HS-27A (cell line): Measurements from ENCODE around the gene NR2C2.

ENCODE experiments used
- DNase-seq: peaks from one replicate; pipeline ENCODE4 v3.0.0-alpha.2; 2012; ENCODE audit warnings: low read depth, missing footprints

Gene NR2C2

DNA sequence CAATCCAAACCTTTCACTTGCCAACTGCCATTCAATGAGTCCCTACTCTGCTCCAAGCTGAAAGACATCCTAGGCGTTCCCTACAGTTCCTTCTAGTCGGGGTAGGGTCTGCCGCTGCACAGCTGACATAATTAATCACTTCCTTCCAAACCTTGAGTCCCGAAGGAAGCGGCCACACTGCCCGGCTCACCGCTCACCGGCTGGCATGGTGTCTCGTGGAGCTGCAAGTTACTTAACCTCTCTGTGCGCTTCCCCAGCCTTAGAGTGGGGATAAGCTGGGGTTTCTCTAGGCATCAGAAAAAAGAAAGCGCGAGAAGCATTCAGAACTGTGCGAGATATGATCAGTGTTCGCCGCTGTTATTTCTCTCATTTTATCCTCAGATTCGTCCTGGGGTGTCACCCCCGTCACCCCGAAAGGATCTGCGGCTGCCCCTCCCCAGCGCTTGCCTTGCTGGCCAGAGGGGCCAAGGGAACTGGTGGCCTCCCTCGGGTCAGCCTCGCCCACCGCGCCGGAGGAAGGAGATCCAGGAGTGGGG is 117.0 kb downstream of the NR2C2 start:
- DNase-seq, result no peak

DNA sequence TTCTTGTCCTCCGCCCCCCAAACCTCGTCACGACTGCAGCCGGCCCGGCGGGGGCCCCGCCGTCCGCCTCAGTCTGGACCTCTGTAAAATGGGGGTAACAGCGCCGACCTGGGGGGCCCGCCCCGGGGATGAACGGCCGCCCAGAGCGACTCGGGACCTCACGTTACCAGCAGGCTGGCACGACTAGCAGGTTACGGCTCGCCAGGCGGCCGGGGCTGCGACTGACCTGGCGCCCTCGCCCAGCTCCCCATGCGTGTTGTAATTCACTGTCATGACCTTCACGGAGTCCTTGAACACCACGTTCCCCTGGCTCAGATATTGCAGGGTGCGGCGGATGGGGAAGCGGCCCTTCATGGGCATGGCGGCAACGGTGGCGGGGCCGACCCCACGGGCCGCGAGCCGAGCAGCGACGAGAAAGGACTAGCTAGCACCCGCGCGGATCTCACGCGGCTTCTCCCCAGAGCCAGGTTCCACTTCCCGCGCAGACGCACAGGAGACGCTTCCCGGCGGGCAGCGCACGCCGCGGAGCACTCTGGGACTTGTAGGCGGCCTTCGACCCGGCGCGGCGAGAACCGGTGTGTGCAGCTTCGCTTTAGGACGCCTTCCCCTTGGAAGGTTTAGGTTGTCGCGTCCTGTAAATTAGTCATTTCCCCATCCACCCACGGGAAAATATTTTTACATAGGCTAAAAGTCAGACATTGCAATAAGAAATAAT is 117.6 kb downstream of the NR2C2 start, which contains the start of gene MRPS25:
MRPS25 (minus strand) TSS at position 481 of the 715 bp plus-strand sequence; CDS start at position 360, 121 bp downstream.
- DNase-seq, result peak; percentile 69

DNA sequence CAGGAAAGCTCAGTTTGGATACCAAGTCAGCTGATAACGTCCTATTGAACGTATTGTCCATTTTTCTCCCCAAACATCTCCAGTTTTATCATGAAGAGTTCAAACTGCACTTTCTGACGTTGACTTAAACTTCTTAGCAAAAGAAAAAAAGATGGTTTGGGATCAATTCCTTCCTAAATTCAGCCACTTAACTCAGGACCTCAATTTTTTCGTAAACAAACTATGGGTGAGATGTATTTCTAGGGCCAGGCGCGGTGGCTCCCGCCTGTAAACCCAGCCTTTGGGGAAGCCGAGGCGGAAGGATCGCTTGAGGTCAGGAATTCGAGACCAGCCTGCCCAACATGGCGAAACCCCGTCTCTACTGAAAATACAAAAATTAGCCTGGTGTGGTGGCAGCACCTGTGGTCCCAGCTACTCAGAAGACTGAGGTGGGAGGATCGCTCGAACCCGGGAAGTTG is 118.2 kb downstream of the NR2C2 start:
- no peak for DNase-seq

DNA sequence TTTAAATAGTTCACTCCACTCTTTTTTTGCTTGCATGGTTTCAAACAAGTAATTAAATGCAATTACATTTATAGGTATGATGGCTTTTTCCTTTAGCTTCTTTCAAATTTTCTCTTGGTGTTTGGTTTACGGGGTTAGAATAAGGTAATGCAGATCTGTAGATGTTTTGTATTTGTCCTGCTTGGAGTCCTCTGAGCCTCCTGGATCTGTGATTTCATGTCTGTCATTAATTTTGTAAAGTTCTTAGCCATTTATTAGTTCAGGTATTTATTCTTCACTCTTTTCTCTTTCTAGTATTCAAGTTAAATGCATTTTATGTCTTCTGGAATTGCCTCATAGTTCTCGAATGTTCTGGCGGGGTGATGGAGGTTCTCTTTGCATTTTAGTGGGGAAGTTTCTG is 119.1 kb downstream of the NR2C2 start:
- DNase-seq, result no peak

DNA sequence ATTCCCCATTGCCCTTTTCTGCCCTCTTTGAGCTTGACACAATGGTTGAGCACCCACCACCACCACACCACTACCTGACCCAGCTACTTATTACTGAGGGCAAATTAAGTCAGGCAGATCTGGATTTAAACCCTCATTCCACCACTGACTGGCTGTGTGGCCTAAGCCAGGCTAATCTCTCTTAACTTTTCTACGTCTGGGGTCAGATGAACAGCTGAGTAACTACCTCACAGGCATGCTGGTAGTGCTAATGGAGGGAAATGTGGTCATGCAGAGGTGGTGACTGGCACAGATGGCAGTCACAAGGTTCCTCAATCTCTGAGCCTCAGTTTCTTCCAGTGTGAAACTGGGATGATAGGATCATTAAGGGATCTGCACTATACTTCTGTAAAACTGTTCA is 122.1 kb downstream of the NR2C2 start:
- DNase-seq, result no peak

DNA sequence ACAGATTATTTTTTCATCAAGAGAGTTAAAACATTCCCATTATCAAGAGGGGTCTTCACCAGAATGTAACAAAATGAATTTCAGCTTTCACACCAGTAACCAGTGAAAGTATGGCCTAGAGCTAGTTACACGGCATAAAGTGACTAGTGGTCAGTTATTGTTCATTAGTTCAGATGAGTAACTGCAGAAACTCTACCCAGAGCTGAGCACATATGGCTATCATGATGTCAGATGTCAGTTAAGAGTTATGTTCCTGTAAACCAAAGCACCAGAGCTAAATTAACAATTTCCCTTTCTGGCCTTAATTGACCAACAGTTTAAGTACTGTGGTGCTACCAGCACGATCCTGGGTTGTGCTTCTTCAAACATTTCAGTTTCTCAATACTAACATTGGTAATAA is 124.3 kb downstream of the NR2C2 start:
- DNase-seq, result no peak

DNA sequence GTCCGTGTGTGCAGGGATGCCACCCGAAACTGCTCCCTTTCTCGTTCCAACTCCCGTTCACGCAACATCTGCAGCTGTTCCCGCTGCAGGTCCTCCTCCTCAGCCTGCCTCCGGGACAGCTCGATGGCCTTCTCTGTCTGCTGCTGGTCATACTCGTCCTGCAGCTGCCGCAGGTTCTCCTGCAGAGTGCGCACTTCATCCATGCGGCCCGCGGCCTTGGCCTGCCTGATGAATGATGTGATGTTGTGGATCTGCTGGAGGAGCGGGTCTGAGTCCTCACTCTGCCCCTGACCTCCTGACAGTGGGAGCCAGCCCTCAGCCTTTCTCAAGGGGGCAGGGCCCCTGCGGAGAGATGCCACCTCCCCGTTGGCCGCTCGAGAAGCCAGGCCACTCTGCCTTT is 127.1 kb downstream of the NR2C2 start:
- no peak for DNase-seq

DNA sequence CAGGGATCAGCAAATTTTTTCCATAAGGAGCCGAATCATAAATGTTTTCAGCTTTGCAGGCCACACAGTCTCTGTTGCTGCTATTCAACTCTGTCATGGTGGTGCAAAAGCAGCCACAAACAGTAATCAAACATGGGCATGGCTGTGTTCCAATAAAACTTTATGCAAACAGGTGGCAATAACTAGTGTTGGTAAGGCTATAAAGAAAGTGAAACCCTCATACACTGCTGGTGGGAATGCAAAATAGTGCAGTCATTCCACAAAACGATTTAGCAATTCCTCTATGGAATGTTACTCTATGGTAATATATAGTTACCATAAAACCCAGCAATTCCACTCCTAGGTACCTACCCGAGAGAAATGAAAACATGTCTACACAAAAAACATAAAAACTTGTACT is 131.7 kb downstream of the NR2C2 start:
- no peak for DNase-seq

DNA sequence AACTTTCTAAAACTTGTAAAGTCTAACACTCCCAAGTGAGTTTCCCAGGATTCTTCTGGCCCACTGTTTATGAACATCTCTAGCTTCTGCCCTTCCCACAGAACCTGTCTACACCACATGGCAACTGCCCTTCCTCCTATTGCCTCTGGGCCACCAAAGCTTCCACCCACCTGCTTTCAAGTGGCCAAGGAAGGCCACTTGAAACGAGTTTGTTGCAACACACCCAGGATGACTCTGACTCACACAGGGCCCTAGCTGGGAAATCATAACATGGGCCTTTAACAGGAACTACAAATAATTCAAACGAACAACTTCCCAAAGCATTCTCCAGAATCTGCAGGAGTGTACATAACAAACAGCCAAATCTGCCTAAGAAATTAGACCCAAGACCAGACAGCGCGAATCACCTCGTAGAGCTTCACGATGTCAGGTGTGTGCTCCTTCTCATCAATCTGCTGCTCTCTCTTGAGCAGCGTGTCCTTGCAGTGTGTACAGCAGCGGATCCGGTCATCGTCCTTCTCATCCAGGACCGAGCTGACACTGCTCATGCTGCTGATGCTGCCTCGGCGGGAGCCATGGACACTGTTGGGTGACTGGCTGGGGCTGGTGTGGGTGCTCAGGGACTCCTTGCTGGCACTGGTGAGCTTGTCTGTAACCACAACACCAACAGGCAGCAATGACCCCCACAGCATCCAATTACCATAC is 134.7 kb downstream of the NR2C2 start:
- no peak for DNase-seq

DNA sequence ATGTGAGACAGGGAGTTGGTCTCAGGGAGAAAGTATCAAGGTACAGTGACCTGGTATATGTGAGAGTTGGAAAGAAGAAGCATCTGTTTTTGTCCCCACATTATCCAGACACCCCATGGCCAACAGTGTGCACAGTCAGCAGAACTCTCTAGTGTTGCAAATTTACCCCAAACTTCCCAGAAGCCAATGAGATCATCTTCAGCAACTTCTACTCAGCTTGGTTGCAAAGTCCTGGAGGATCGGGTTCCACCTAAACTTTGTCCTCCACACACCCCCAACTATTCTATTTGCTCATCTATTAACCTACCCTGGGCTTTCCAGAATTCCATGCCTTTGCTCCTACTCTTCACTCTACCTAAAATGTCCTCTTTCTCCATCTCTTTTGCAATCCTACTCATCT is 135.9 kb downstream of the NR2C2 start:
- no peak for DNase-seq

DNA sequence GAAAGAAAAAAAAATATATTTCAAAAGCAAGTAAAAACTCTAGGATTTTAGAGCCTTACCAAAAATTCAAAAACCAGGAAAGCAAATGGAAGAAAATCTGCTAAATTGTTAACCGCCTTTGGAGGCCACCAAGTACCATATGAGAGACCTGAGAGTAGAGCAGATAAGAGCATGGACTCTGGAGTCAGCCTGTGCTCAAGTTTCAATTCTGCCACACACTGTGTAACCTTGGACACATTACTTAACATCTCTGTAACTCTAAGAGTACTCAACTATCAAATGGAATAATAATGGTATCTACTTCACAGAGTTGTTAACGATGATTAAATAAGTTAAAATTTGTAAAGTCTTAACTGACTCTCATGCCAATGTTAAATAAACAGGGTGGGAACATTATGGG is 138.9 kb downstream of the NR2C2 start:
- no peak for DNase-seq

DNA sequence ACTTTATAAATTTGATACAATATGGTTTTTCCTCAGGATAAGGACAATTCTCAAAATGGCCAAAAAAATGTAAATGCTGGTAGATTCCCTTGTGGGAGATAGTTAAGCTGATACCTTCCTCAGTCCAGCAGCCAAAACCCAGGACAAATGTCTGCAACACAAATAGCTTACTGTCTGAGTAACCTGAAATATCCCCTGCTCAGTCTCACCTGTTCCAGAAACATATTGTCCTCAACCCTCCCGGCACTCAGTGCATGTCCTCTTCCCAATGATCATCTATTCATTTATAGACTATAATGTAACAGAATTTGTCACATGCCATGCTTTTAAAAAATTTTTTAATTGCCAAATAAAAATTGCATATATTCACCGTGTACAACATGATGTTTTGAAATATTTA is 139.3 kb downstream of the NR2C2 start:
- DNase-seq, result no peak

DNA sequence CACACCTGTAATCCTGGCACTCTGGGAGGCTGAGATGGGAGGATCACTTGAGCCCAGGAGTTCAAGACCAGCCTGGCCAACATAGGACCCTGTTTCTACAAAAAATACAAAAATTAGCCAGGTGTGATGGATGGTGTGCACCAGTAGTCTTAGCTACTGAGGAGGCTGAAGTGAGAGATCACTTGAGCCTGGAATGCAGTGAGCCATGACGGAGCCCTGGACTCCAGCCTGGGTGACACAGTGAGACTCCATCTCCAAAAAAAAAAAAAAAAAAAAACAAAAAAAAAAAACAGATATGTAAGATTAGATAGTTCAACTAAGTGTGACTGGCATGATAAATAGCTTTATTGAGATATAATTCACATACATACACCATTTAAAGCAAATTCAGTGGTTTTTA is 141.8 kb downstream of the NR2C2 start:
- no peak for DNase-seq

DNA sequence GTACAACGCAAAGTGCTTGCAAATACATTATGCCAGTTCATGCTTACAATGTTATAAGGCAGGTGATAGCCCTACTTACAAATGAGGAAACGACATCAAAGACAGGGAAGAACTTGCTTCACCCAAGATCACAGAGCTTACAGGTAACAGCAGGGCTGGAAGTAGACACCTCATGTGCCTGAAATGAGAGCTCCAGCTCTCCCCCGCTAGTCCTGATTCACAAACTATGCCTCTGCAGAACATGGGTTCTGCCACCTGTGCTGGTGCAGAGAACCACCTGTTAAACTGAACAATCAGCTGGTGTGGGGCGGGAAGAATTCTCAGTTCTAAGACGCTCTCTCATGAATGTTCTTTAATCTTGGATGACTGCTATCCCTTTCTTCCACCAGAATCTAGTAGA is 144.2 kb downstream of the NR2C2 start:
- DNase-seq, result no peak

DNA sequence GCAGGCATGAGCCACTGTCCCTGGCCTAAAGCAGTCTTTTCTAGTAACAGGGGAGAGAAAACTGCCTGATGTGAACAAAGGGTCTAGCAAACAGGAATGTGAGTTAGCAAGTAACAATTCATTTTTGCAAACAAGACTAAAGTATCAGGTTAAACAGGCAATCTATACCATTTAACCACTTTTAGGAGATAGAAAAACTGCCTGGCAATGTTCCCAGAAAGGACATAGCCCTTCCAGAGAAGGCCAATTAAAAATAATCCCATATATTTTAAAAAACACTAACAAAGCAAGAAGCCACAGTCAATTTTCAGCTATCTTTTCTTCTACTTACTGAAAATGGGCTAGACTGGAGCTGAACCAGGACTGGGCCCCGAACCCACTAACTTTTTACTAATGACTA is 145.3 kb downstream of the NR2C2 start:
- DNase-seq, result no peak

DNA sequence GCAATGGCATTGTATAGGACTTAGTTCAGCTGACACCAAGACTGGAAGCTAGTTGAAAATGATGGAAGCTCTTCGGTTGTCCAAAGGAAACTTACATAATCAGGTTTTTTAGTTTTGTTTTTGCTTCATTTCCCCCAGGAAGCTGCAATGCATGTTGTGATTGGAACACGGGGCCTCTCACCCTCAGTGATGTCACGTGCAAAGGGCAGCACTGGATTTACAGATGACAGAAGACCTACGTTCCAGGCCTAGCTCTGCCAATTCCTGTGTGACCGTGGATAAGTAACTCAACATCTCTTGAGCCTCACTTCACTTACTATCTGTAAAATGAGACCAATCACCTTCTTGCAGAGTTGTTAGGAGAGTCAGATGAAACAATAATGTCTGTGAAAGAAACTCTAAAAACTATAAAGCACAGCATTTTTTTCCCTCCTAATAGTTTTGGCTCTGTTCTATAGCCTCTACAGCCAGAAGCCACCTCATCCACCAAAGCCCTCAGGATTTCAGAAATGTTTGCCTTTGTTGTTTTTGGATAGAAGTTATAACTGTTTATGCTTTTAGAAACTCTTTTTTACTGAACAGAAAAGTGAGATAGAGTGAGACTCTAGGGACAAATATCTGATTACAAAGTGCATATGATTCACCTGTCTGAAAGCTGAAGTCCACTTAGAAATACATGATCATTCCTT is 146.9 kb downstream of the NR2C2 start:
- no peak for DNase-seq

DNA sequence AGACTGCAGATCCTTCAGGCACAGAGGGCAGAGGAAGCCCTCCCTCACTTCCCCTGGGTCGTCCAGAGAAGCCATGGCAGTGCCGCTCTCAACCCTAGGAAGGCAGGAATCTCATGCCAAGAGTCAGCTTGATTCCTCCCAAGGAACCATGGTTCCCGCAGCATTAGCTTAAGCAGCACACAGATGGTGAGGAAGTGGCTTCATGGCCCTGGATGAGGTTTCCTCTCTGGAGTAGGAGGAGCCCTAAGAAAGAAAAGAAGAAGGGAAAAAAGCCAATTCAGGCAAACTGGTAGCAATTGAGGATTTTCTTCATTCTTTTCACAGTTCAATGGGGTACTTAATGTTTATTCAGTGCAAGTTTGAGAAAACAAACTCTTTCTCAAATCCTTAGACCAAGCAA is 148.7 kb downstream of the NR2C2 start:
- no peak for DNase-seq

DNA sequence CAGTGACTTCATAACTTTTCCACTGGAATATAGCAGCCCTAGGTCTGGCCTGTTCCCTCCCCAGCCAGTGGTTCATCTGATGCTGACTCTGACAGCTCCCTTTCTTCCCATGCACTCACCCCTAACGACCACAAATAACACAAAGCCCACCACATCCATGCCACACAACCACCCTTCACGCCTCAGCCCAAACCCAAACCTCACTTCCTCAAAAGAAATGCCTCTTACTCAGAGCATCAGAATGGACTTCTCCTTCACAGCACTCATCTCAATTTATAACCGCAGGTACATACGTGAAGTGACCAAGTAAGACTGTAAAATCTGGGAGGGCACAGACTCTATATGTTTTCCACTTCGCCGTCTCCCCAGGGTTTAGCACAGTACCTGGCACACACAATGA is 150.5 kb downstream of the NR2C2 start:
- no peak for DNase-seq
